Measurements from ENCODE around the gene PLPPR5. TPM values are rescaled to one million over a fixed set of nuclear protein-coding genes. Genes with fewer than 3 reads are reported as not detected.

The PLPPR5 gene
- polyA plus RNA-seq, 1 experiment, result not detected

DNA sequence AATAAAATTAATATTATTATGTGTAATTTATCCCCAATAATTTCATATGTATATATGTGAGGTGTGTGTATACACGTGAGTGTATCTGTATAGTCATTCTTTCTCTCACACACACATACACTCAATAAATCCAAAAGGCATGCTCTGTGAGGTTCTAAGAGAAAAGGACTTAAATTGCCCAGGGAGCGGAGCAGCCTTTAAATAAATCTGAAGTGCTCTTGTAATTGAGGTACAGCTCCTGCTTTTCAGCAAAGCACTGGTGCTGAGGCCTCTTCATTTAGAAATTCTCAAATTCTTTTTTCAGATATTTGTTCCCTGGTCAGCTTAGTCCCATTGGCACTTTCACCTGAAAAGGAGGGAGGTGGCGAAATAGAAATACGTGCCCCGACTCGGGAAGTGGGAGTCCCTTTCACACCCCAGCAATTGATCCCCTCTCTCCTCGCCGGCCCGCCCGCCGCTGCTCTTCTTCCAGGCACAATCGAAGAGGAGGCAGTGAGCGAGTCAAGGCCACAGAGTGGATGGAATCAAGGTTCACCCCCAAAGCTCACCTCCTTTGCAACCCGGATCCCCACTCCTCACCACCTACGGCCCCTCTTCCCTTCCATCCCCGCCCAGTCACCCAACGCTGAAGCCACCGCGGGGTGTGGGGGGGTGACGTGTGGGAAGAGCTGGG is 944 bp downstream of the PLPPR5 start:
- CTCF ChIA-PET, result interaction anchor here (0.6 kb wide), 1 partner anchor 455 kb away, joined by 3 read pairs; no protein-coding TSS in a partner anchor
- TF ChIP-seq, protein P1, sequence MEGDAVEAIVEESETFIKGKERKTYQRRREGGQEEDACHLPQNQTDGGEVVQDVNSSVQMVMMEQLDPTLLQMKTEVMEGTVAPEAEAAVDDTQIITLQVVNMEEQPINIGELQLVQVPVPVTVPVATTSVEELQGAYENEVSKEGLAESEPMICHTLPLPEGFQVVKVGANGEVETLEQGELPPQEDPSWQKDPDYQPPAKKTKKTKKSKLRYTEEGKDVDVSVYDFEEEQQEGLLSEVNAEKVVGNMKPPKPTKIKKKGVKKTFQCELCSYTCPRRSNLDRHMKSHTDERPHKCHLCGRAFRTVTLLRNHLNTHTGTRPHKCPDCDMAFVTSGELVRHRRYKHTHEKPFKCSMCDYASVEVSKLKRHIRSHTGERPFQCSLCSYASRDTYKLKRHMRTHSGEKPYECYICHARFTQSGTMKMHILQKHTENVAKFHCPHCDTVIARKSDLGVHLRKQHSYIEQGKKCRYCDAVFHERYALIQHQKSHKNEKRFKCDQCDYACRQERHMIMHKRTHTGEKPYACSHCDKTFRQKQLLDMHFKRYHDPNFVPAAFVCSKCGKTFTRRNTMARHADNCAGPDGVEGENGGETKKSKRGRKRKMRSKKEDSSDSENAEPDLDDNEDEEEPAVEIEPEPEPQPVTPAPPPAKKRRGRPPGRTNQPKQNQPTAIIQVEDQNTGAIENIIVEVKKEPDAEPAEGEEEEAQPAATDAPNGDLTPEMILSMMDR (IDR thresholded peaks at IDR 0.05; ENCODE audit: insufficient read depth, low read depth, low read length), result no peak
- no peaks in the 10 kb centered on the region for H3K36me3 ChIP-seq (ENCODE audit: control insufficient read depth, insufficient read depth, low read length)
- POLR2A ChIA-PET, result no interaction called here
- no peak for DNase-seq (ENCODE audit: low read depth)
- H3K4me3 ChIP-seq (ENCODE audit: low read depth, low read length), result no peak overlapping the region
- peaks cover 20% of the 10 kb centered on the region for H3K27me3 ChIP-seq (ENCODE audit: control insufficient read depth, insufficient read depth, low read length)

DNA sequence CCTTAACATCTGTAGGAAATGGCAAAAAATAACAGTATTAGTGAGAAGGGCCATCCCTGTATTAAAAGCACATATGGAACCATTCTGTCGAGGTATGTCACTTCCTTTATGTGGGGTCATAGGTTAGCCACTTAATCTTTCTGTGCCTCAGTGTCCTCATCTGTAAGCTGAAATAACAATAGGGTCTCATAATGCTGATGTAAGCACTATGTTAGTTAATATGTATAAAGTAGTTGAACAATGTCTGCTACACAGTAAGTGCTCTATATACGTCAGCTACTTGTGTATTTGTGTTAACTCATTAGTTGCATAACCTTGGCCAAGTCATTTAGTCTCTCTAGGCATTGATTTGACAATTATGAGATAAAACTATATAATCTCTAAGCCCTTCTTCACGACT is 11.8 kb downstream of the PLPPR5 start:
- ChIA-PET POLR2A (no interaction called here), CTCF (no interaction called here)
- no peak for DNase-seq (ENCODE audit: low read depth)
- Histone ChIP-seq H3K36me3 (ENCODE audit: control insufficient read depth, insufficient read depth, low read length) (no peaks in the 10 kb centered on the region), H3K4me3 (ENCODE audit: low read depth, low read length) (no peak overlapping the region), H3K27me3 (ENCODE audit: control insufficient read depth, insufficient read depth, low read length) (no peaks in the 10 kb centered on the region)
- TF ChIP-seq, protein P1 (IDR thresholded peaks at IDR 0.05; ENCODE audit: insufficient read depth, low read depth, low read length), result no peak

GRCh38 chr1:98991127-98992012 is 13.3 kb downstream of the PLPPR5 start:
- H3K27me3 ChIP-seq (ENCODE audit: control insufficient read depth, insufficient read depth, low read length), result no peaks in the 10 kb centered on the region
- peak; percentile 63 for DNase-seq (ENCODE audit: low read depth)
- ChIA-PET CTCF (no interaction called here), POLR2A (no interaction called here)
- TF ChIP-seq, protein P1 (IDR thresholded peaks at IDR 0.05; ENCODE audit: insufficient read depth, low read depth, low read length), result 0 out of 2 replicates have a peak, but pooled peaks have one; percentile 9
- no peak overlapping the region for H3K4me3 ChIP-seq (ENCODE audit: low read depth, low read length)
- no peaks in the 10 kb centered on the region for H3K36me3 ChIP-seq (ENCODE audit: control insufficient read depth, insufficient read depth, low read length)

DNA sequence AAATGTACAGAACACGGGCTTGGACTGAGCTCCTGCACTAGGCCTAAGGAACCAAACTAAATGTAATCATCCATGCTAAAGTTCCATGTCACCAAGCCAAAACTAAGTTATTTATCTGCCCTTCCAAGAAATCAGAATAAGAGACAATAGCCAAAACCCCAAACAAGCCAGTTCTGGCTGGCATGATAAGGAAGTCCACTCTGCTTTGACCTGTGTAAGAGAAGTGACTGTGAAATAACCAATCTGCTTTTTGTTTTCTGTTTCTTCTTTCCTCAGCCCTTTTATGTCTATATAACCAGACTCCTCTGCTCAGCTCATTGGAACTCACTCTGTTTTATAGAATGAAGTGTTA is 15.1 kb downstream of the PLPPR5 start:
- ChIA-PET POLR2A (no interaction called here), CTCF (interaction anchor here (0.9 kb wide), 1 partner anchor 49 kb away, joined by 3 read pairs; no protein-coding TSS in a partner anchor)
- Histone ChIP-seq H3K27me3 (ENCODE audit: control insufficient read depth, insufficient read depth, low read length) (no peaks in the 10 kb centered on the region), H3K36me3 (ENCODE audit: control insufficient read depth, insufficient read depth, low read length) (no peaks in the 10 kb centered on the region), H3K4me3 (ENCODE audit: low read depth, low read length) (no peak overlapping the region)
- TF ChIP-seq, protein P1 (IDR thresholded peaks at IDR 0.05; ENCODE audit: insufficient read depth, low read depth, low read length), result no peak
- no peak for DNase-seq (ENCODE audit: low read depth)

DNA sequence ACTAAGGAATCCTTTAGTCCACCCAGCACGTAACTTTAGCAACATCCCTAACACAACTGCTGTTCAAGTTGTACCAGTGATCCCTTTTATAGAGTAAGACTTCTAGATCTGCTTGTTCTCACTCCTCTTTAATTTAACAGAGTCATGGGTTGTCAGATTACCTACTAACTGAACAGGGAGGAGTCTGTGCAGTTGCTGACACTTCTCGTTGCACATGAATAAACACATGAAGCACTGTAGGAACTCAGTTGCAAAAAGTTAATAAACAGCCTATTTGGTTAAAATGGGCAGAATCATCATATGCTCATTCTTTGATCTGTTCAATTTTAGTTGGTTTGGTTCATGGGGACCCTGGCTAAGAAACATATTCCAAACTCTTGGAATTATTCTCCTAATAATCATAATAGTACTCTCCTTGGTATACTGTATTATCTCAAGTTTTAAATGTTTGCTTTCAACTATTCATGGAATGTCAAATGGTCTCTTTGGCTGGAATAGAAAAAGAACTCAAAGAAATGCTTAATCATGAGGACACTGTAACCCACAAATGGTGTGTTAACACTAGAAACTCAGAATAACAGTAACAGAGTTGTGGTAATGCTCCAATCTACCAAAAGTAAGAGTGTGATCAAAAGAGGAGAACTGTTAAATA is 15.6 kb downstream of the PLPPR5 start:
- ChIA-PET CTCF (no interaction called here), POLR2A (no interaction called here)
- H3K4me3 ChIP-seq (ENCODE audit: low read depth, low read length), result no peak overlapping the region
- H3K36me3 ChIP-seq (ENCODE audit: control insufficient read depth, insufficient read depth, low read length), result no peaks in the 10 kb centered on the region
- no peak for DNase-seq (ENCODE audit: low read depth)
- TF ChIP-seq, protein P1 (IDR thresholded peaks at IDR 0.05; ENCODE audit: insufficient read depth, low read depth, low read length), result no peak
- no peaks in the 10 kb centered on the region for H3K27me3 ChIP-seq (ENCODE audit: control insufficient read depth, insufficient read depth, low read length)

Data from BJ (cell line).